T47D (cell line): ENCODE data around the gene BEAN1.

Experiments
- DNase-seq, 2 experiments: peaks; one replicate each; pipeline versions ENCODE4 v3.0.0 to v3.0.0-alpha.2; 2011 to 2012; ENCODE audit warnings: low read depth in 1 of 2, low spot score in 1 of 2
- JUND ChIP-seq: IDR thresholded peaks from 2 replicates; pipeline ENCODE4 v1.6.1; 2012; ENCODE audit warnings: low read depth
- in situ Hi-C: cut with HindIII; loops from 2 replicates; pipeline ENCODE4 v1.10.0; 2016; ENCODE audit warnings: low sequenced_read_pairs, low pct_unique_long_range_greater_than_20kb

The BEAN1 gene

DNA sequence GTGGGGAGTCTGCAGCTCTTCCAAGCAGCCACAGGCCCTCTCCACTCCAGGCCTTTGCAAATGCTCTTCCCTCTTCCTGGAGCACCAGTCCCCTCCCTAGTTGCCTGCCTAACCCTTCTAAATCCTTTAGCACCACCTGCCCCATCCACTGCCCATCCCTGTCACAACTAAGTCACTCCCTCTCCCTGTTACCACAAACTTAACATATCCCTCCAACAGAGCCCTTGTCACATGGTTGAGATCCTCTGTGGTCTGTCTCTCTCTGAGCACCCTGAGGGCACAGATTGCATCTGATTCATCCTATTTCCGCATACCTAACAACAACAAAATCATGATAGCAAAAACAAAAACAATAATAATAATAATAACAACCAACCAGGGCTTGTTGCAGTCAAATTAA lies 11.0 kb upstream of the BEAN1 start:
- no peak for TF ChIP-seq JUND
- in situ Hi-C loops, result no loop called here
- no peak for DNase-seq

GRCh38 chr16:66416939-66417700 lies 10.0 kb upstream of the BEAN1 start:
- no peak for TF ChIP-seq JUND
- DNase-seq, result no peak
- in situ Hi-C loops, result no loop called here

GRCh38 chr16:66418165-66418962 lies 8.7 kb upstream of the BEAN1 start:
- no peak for TF ChIP-seq JUND
- in situ Hi-C loops, result no loop called here

DNA sequence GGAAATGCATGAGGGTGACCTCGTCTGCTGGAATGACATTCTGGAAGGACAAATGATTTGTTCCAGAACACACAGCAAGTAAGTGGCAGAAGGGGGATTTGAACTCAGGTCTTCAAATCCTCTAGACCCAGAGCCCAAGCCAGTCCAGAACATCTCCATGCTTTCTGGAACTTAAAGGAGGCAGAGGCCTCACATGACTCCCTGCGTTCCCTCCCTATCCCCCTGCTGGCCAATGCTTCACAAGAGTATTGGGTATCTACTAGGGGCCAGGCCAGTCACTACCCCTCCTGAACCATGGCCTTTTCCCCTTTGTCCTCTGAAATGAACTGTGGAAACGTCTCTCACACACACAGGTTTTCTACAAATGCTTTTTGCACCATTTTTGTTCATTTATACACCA lies 7.6 kb upstream of the BEAN1 start:
- no peak for TF ChIP-seq JUND
- no peak for DNase-seq
- in situ Hi-C loops, result no loop called here

More at GRCh38 chr16:66418165-66418962, 8.7 kb upstream of the BEAN1 start:
- DNase-seq, result no peak

GRCh38 chr16:66420396-66420795 lies 6.7 kb upstream of the BEAN1 start:
- TF ChIP-seq JUND, result no peak
- no peak for DNase-seq
- in situ Hi-C loops, result no loop called here

- TF ChIP-seq JUND, result no peak
- in situ Hi-C loops, result no loop called here
- DNase-seq, result no peak
Measured at GRCh38 chr16:66421891-66422290, 5.2 kb upstream of the BEAN1 start.

- in situ Hi-C loops, result no loop called here
- no peak for TF ChIP-seq JUND
- DNase-seq, result no peak
Measured at GRCh38 chr16:66422366-66422765, 4.7 kb upstream of the BEAN1 start.

- no peak for DNase-seq
- no peak for TF ChIP-seq JUND
- in situ Hi-C loops, result no loop called here
Measured at GRCh38 chr16:66423177-66423576, 3.9 kb upstream of the BEAN1 start.

- no peak for DNase-seq
- no peak for TF ChIP-seq JUND
- in situ Hi-C loops, result no loop called here
Measured at GRCh38 chr16:66425651-66426050, 1.4 kb upstream of the BEAN1 start.

DNA sequence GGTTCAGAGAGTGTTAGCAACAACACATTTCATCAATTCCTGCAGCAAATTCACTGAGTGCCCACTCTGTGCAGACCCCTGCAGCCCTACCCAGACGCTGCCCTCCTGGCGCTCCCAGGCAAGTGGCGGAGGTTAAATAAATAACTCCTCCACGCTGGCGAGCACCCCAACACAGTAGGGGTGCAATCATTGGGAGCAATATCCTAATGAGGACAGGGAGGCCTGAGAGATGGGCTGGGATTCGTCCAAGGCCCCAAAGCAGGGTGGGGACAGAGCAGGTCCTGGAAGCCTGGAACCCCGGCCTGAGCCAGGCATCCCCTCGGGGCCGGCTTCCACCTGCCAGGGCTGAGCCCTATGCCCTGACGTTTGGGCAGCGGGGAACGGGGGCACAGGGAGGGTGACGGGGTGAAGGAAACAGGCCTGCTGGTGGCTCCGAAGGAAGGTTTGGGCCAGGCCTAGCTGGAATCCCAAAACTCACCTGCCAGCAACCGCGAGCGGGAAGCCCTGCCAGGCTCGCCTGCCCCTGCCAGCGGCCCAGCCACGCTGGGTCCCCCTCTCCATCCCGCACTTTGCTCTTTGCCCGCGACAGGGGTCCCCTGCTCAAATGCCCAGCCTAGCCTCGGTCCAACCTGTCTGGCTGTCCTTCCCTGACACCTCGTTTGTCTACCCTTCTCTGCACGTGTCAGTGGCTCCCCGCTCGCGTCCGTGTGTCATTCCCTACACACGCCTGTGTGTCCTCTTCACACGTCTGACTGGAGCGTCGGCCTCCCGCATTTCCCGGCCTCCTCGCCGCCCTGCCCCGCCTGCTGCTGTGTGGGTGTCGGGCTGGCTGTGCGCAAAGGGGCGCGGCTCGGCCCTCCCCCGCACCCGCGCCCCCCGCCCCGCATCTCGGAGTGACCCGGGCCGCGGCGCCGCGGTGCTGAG lies 721 bp upstream of the BEAN1 start:
- in situ Hi-C loops, result no loop called here
- peak in 1 of 2 experiments; percentile 31 for DNase-seq
- no peak for TF ChIP-seq JUND

DNA sequence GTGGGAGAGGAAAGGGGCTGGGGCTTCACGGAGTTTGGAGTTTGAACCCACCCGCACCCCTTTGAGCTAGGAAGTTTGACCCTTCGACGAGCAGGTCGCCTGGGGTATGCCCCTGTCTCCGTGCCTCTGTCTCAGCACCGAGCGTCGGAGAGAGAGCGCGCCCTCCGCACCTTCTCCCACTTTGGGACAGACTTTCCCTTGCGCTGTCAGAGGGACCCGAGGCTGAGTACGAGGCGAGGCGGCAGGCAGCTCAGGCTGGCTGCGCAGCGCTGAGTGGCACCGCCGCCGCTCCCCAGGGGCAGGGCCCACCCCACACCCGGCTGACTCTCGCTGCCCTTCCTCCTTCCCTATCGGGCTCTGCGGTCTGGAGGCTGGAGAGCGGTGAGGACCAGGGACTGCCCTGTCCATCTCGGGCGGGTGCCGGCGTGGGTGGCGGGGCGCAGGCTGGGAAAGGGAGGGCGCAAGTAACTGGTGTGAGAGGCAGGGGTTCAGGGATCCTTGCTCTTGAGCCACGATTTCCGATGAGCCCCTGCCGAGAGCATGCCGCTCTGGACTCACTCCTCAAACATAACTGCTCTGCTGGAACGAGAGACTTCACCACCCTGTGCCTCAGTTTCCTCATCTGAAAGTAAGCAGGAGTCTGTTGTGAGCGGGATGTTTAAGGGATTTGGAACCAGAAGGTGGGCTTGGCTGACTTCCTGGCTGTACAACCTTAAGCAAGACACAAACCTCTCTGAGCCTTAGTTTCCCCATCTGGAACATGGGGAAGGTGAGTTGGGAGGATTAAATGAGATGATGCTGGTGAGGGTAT lies 981 bp downstream of the BEAN1 start:
- in situ Hi-C loops, result no loop called here
- DNase-seq, result no peak
- TF ChIP-seq JUND, result no peak

- no peak for DNase-seq
- no peak for TF ChIP-seq JUND
- in situ Hi-C loops, result no loop called here
Measured at GRCh38 chr16:66428682-66429251, 1.7 kb downstream of the BEAN1 start.
